OCI-LY7 (cell line): ENCODE measurements around the gene PSMB9.

Experiments used
- EZH2phosphoT487 ChIP-seq: fragments of 200-600 bp; sonication (generic); IDR thresholded peaks from 2 replicates; pipeline ENCODE4 v1.6.1; 2018; ENCODE audit warnings: low read depth, borderline replicate concordance, mild to moderate bottlenecking, mixed run types, antibody characterized with exemption, low read length, moderate library complexity, mixed read lengths
- TF ChIP-seq, protein P1 (sequence below): fragments of 200-600 bp; sonication (generic); conservative IDR thresholded peaks from 2 replicates; pipeline ENCODE4 v1.5.1; 2014; ENCODE audit warnings: mild to moderate bottlenecking, antibody characterized with exemption, low read length, moderate library complexity, mixed read lengths

GRCh38 chr6:32852844-32853540, 1.0 kb upstream of the PSMB9 start:
- TF ChIP-seq, protein P1, sequence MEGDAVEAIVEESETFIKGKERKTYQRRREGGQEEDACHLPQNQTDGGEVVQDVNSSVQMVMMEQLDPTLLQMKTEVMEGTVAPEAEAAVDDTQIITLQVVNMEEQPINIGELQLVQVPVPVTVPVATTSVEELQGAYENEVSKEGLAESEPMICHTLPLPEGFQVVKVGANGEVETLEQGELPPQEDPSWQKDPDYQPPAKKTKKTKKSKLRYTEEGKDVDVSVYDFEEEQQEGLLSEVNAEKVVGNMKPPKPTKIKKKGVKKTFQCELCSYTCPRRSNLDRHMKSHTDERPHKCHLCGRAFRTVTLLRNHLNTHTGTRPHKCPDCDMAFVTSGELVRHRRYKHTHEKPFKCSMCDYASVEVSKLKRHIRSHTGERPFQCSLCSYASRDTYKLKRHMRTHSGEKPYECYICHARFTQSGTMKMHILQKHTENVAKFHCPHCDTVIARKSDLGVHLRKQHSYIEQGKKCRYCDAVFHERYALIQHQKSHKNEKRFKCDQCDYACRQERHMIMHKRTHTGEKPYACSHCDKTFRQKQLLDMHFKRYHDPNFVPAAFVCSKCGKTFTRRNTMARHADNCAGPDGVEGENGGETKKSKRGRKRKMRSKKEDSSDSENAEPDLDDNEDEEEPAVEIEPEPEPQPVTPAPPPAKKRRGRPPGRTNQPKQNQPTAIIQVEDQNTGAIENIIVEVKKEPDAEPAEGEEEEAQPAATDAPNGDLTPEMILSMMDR, result no peak
- TF ChIP-seq EZH2phosphoT487, result no peak
